Body of pancreas (tissue), 4 donors: Measurements from ENCODE around the gene ZXDA. TPM values are rescaled to one million over a fixed set of nuclear protein-coding genes. Genes with fewer than 3 reads are reported as not detected.
"Not testable (repeated sequence)": the region's sequence is repeated elsewhere in the genome, so short reads cannot be mapped to it uniquely, and the experiment has no call there.

Experiments used
- ATAC-seq: fragments of 150-250 bp; one replicate; pipeline ENCODE4 v1.9.1; 2016
- DNase-seq, 4 donors: peaks; one replicate each; pipeline ENCODE4 v3.0.0-alpha.2; 2019
- H3K27ac ChIP-seq, 4 donors: fragments of 200-600 bp; sonication (generic); 1 replicate in 3 of 4; 2 replicates in 1 of 4; pipeline versions ENCODE4 v1.5.1 to v1.6.1; 2016 to 2019; ENCODE audit warnings: mild to moderate bottlenecking in 1 of 4, mixed read lengths in 1 of 4, moderate library complexity in 1 of 4
- H3K27me3 ChIP-seq, 2 donors: fragments of 200-600 bp; sonication (generic); one replicate each; pipeline ENCODE4 v1.6.0; 2016; ENCODE audit warnings: mild to moderate bottlenecking in 1 of 2
- H3K36me3 ChIP-seq, 2 donors: fragments of 200-600 bp; sonication (generic); replicated peaks in 1 of 2; 2 replicates each; pipeline ENCODE4 v1.5.1; 2016; ENCODE audit warnings: low read depth in 2 of 2; ENCODE audit not compliant: insufficient read depth in 1 of 2
- H3K4me1 ChIP-seq: fragments of 200-600 bp; sonication (generic); one replicate; pipeline ENCODE4 v1.6.0; 2016
- H3K4me3 ChIP-seq, 2 donors: fragments of 200-600 bp; sonication (generic); 1 replicate in 1 of 2; 2 replicates in 1 of 2; pipeline ENCODE4 v1.5.1; 2016 to 2019
- H3K9me3 ChIP-seq, 3 donors: fragments of 200-600 bp; sonication (generic); 1 replicate in 2 of 3; 2 replicates in 1 of 3; pipeline ENCODE4 v1.5.1; 2016
- POLR2A ChIP-seq, 3 donors: fragments of 450-650 bp; IDR thresholded peaks; one replicate each; pipeline ENCODE4 v1.6.1; 2016; ENCODE audit warnings: antibody characterized with exemption in 3 of 3, mild to moderate bottlenecking in 2 of 3
- WGBS, 2 donors: methylation state at CpG; one replicate each; pipeline ENCODE4 v1.1.5; 2017; 5-methylcytosine and 5-hydroxymethylcytosine counted together
- intact Hi-C: fragments of 100-400 bp; cut with DNase I; formaldehyde crosslinking; loops from one replicate; pipeline ENCODE4 v1.15.1; 2023
- total RNA-seq, 2 donors: library from RNA; depleted of rRNA; stranded (reverse); fragments of >200 nt; gene quantifications; one replicate each; pipeline ENCODE4 v1.1.0, GENCODE V29; 2016
- TF ChIP-seq, protein P1 (sequence below), 7 experiments: fragments of 450-650 bp in 4 of 7; fragments of 200-600 bp in 3 of 7; sonication (generic) in 3 of 7; IDR thresholded peaks; one replicate each; pipeline ENCODE4 v1.5.1; 2016 to 2019; ENCODE audit warnings: antibody characterized with exemption in 7 of 7

Gene ZXDA, protein sequence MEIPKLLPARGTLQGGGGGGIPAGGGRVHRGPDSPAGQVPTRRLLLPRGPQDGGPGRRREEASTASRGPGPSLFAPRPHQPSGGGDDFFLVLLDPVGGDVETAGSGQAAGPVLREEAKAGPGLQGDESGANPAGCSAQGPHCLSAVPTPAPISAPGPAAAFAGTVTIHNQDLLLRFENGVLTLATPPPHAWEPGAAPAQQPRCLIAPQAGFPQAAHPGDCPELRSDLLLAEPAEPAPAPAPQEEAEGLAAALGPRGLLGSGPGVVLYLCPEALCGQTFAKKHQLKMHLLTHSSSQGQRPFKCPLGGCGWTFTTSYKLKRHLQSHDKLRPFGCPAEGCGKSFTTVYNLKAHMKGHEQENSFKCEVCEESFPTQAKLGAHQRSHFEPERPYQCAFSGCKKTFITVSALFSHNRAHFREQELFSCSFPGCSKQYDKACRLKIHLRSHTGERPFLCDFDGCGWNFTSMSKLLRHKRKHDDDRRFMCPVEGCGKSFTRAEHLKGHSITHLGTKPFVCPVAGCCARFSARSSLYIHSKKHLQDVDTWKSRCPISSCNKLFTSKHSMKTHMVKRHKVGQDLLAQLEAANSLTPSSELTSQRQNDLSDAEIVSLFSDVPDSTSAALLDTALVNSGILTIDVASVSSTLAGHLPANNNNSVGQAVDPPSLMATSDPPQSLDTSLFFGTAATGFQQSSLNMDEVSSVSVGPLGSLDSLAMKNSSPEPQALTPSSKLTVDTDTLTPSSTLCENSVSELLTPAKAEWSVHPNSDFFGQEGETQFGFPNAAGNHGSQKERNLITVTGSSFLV
- 1 to 10 TPM; 7.0 to 7.6 TPM for total RNA-seq

DNA sequence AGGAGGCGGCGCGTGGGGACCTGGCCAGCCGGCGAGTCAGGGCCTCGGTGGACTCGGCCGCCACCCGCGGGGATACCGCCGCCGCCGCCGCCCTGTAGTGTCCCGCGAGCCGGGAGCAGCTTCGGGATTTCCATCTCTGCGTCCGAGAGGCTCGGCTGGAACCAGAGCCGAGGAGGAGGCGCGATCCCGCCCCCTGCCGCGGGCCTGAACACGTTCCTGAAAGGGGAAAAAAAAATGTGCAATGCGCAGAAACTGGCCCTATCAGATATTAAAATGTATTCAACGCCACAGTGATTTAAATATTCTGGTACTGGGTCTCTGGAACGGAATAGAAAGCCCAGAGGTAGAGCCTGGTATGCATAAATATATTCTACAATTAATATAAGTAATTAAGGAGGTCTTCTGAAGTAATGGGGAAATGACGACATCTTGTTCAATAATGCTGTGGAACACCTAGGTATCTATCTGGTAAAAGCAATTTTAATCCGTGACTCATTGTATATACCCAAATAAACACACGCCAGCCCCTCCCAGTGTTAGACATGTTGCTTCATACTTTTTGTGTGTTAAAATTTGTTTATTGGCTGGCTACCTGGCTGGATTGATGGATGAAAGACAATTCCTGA is at the start of gene ZXDA:
ZXDA (minus strand) TSS at position 172 of the 626 bp plus-strand sequence; CDS start at position 134, 38 bp downstream.
- H3K4me1 ChIP-seq: peaks cover 23% of the 10 kb centered on the region

DNA sequence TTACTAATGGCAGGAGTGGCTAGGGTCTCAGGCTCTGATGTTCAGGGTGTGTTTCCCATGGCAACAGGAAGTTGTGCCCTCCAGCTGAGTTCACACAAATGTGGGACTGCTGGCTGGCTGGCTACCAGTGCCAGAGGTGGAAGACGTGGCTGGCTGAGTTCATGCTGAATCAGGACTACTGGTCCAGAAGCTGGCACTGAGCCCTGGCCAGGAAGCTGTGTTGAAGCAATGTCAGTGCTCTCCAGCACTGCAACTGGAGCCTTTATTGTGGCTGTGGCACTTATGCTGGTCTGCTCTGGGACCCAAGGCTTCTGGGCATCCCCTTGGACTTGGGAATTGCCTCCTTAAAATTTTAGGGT is 42.0 kb upstream of the ZXDA start:
- intact Hi-C loops: no loop called here
- Histone ChIP-seq H3K4me1 (no peaks in the 10 kb centered on the region), H3K36me3 (no peaks in the 10 kb centered on the region), H3K4me3 (no peak overlapping the region), H3K9me3 (no peaks in the 10 kb centered on the region), H3K27me3 (no peaks in the 10 kb centered on the region), H3K27ac (no peak overlapping the region)
- TF ChIP-seq POLR2A (IDR thresholded peaks at IDR 0.05): no peak
- TF ChIP-seq, protein P1, sequence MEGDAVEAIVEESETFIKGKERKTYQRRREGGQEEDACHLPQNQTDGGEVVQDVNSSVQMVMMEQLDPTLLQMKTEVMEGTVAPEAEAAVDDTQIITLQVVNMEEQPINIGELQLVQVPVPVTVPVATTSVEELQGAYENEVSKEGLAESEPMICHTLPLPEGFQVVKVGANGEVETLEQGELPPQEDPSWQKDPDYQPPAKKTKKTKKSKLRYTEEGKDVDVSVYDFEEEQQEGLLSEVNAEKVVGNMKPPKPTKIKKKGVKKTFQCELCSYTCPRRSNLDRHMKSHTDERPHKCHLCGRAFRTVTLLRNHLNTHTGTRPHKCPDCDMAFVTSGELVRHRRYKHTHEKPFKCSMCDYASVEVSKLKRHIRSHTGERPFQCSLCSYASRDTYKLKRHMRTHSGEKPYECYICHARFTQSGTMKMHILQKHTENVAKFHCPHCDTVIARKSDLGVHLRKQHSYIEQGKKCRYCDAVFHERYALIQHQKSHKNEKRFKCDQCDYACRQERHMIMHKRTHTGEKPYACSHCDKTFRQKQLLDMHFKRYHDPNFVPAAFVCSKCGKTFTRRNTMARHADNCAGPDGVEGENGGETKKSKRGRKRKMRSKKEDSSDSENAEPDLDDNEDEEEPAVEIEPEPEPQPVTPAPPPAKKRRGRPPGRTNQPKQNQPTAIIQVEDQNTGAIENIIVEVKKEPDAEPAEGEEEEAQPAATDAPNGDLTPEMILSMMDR (IDR thresholded peaks at IDR 0.05): no peak
- 0% methylated on average over 1 of the region's 1 CpG; no CpG with 5 or more reads in 1 of the 2 donors for WGBS, 2 donors
- ATAC-seq (no peak), DNase-seq (peak in 2 of 4 donors; percentile 2 to 10)

More for the DNA sequence above, at the start of gene ZXDA:
- DNase-seq, H3K36me3 ChIP-seq, H3K27me3 ChIP-seq, intact Hi-C loops, H3K9me3 ChIP-seq: not testable (repeated sequence)
- peak; percentile 74 for ATAC-seq
- WGBS, 2 donors: 0% methylated on average over 6 to 11 of the region's 35 CpGs
- H3K27ac ChIP-seq: peak within 1 kb of the TSS; percentile 69 to 90 (median 84)
- H3K4me3 ChIP-seq: peak within 1 kb of the TSS in 1 of 2 donors; percentile 21

DNA sequence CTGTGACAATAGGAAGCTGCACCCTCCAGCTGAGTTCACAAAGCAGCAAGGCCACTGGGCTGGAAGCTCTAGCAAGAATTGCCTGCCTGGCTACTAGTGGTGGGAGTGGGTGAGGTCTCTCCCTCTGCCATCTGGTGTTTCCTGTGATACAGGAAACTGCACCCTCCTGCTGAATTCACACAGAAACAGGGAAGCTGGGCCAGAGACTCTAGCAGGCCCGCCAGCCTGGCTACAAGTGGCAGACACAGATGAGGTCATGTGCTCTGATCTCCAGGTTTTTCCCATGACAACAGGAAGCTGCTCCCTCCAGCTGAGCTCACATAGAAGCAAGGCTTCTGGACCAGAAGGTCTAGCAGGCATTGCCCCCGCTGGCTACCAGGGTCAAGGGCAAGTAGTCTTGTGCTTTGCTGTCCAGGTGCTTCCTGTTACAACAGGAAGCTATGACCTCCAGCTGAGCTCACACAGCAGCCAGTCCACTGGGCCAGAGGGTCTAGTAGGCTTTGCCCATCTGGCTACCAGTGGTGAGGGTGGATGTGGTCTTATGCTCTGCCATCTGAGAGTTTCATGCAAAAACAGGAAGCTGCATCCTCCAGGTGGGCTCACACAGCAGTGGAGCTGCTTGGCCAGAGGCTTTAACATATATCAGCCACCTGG is 41.5 kb upstream of the ZXDA start:
- TF ChIP-seq POLR2A (IDR thresholded peaks at IDR 0.05): no peak
- TF ChIP-seq, protein P1 (IDR thresholded peaks at IDR 0.05): no peak
- DNase-seq: no peak
- H3K4me3 ChIP-seq: no peak overlapping the region
- no peak overlapping the region for H3K27ac ChIP-seq
- ATAC-seq: no peak
- no peaks in the 10 kb centered on the region for H3K36me3 ChIP-seq
- H3K27me3 ChIP-seq: no peaks in the 10 kb centered on the region
- intact Hi-C loops: no loop called here
- 44% methylated on average over 2 of the region's 2 CpGs; no CpG with 5 or more reads in 1 of the 2 donors for WGBS, 2 donors
- H3K4me1 ChIP-seq: no peaks in the 10 kb centered on the region
- no peaks in the 10 kb centered on the region for H3K9me3 ChIP-seq

DNA sequence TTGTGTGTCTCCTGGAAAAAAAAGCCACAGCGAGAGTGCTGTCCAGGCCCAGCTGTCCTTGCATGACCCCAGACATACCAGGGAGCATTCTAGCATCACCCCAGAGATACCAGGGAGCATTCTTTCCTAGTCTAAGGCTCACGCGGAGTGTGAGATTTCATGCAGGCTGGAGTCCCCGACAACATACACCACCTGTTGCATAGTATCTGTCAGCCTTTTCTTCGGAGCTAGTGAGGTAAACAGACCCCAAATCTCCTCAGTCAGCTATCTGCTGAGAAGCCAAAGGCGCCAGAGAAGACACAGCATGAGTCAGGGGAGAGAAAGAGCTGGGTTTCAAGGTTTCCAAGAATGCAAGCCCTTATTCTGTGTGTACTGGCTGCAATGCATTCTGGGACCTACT is 23.1 kb upstream of the ZXDA start:
- H3K36me3 ChIP-seq: no peaks in the 10 kb centered on the region
- no peak for ATAC-seq
- H3K9me3 ChIP-seq: no peaks in the 10 kb centered on the region
- no peaks in the 10 kb centered on the region for H3K4me1 ChIP-seq
- 54 to 63% methylated on average over 6 of the region's 6 CpGs for WGBS, 2 donors
- H3K27me3 ChIP-seq: no peaks in the 10 kb centered on the region
- H3K4me3 ChIP-seq: no peak overlapping the region
- DNase-seq: no peak
- intact Hi-C loops: no loop called here
- no peak for TF ChIP-seq POLR2A (IDR thresholded peaks at IDR 0.05)
- TF ChIP-seq, protein P1 (IDR thresholded peaks at IDR 0.05): no peak
- H3K27ac ChIP-seq: no peak overlapping the region
